ENCODE measurements around the gene RPS15.
"Not testable (repeated sequence)": the region's sequence is repeated elsewhere in the genome, so short reads cannot be mapped to it uniquely, and the experiment has no call there.

The RPS15 gene

DNA sequence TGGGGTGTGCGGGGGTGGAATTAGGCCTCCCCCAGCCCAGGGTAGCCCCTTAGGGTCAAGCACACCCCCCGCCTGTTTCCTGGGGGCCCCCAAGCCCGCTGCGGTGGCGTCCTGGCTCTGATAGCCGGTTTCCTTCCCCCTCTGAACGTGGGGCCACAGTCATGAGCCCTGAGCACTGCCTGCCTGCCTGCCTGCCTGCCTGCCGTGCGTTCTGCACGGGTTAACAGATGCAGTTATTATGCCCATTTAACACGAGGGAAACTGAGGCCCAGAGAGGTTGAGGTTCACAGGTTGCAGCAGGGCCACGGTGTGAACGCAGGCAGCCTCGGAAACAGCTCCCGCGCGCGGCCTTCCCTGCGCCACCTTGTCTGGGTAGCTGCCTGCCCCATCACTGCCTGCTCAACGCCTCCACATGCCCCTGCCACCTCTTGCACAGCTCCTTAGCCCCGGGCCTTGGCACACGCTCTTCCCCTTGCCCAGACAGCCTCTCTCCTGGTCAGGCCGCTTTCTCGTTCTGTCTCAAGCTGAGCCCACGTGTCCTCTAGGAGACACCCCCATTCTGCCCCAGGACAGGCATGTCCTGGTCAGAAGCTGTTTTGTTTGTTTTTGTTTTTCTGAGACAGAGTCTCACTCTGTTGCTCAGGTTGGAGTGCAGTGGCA is 35.7 kb upstream of the RPS15 start:
- no peak for DNase-seq (ENCODE audit: low read depth)

DNA sequence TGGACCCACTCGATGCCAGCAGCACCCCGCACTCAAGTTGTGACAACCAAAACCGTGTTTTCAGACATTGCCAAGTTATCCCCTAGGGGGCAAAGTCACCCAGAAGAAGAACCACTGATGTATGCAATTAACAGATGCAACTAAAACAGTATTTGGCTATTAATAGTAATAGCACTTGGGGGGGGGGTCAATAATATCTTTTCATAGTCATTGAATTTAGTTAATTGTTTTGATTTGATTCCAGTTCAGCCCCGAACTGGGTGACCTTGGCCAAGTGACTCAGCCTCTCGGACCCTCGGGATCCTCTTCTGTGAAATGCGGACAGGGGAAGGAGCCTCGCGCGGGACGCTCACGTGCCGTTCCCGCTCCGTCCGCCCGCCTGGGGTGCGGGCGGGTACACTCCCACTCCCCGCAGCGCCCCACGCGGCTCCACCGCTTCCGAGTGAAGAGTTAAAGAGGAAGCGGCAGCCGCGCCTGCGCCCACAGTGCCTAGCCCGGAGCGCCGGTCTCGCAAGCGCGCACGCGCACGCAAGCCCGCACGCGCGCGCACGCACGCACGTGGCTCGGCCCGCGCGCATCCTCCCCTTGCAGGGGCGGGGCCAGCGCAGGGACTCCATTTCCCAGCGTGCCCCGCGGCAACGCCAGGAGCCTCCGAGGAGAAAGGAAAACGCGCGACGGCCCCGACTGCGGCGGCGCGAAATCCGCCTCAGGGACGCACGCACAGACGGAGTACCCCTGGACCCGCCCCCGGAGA is 31.2 kb upstream of the RPS15 start:
- peak; percentile 100 for DNase-seq (ENCODE audit: low read depth)

DNA sequence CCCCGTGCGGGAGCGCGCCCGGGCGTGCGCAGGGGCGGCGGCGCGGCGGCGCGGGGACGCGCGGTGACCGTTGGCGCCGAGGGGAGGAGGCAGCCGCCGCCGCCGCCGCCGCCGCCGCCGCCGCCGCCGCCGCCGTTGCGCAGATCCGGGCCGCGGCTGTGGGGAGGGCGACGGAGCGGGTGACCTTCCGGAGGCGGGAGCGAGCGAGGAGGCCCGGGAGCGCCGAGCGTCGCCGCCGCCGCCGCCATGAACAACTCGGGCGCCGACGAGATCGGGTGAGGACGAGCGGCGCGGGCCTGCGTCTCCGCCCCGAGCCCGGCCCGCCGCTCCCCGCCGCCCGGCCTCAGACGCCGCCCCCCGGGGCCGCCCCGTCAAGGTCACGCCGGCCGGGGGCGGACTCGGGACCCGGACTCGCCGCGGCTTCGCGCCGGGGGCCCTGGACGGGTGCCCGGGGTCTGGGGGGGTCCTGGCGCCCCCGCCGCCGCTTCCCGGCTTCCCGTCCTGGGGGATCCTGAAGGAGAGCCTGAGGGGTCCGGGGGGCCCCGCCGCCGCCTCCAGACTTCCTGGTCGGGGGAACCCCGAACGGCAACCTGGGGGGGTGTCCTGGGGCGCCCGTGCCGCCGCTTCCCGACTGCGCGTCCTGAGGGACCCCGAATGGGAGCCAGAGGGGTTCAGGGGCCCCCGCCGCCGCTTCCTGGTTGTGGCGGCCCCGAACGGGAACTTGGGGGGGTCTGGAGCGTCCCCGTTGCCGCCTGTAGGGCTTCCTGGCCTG is 30.5 kb upstream of the RPS15 start, which contains the start of gene DAZAP1:
Gene DAZAP1 (plus strand): TSS at position 59 of the 772 bp plus-strand sequence. CDS start 188 bp downstream, at position 247.
- peak; percentile 32 for DNase-seq (ENCODE audit: low read depth)

DNA sequence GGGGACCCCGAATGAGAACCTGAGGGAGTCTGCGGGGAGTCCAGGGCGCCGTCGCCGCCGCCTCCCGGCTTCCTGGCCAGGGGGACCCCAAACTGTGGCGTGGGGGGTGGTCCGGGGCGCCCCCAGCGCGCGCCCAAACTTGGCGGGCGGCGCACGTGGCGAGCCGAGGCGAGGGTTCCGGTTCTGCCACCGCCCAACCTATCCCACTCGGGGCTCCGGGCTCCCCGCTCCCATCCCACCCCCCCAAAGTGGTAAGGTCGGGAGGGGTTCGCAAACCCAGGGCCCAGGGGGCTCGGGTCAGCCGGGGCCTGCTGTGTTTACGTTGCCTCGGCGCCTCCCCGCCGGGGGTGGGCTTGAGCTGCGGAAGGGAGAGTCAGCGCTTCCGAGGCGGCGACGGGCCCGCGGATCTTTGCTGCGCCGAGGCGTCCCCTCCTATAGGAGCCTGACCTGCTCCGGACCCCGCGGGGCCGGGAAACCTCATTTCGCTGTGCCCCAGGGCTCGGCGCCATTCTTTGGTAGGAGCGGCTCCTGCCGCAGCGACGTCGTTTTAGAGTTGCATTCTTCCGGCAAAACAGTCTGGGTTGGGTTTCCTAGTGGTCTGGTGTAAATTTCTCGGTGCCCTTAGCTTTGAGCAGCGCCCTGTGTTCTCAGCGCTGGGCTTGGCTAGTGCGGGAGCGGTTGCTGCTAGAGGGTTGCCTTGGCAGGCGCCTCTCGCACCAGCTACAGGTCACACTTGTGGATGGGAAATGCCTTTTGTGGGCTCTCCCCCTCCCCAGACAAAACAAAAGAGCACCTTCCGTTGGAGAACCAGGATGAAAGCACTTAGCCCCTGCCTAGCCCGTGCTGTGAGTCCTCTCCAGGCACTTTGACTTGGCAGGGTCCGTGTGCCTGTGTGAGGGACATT is 29.6 kb upstream of the RPS15 start:
- DNase-seq (ENCODE audit: low read depth): peak; percentile 50

DNA sequence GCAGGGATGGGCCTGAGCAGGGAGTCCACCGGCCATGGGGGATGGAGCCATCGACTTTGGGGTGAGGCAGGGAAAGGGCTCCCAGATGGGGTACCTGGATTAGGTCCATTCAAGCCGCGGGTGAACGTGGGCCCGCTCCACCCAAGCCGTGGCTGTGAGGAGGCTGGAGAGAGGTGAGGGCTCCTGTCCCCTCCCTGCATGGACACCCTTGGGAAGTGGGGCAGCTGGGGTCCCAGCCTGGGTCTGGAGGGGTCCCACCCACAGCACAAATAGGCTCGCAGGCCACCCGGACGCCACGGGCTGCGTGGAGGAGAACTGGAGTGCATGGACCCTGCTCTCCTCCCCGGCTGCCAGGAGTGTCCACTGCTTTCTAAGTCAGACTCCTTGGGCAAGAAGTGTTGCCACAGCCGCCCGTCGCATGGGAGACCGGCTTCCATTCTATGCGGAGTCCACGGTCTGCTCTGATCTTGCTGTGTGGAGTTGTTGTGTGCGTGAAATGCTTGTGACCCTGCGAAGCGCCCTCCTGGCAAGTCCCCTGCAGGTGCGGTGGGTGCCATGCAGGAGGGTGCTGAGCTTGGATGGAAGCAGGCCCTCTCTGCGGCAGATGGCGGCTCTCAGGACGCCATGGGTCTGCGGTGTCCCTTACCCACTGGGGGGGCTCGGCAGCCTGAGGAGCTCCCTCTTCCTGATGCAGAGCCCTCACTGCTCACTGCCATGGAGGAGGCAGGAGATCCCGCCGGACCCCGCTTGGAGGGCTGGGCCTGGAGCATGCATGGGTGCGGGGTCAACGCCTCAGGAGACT is 28.8 kb upstream of the RPS15 start:
- no peak for DNase-seq (ENCODE audit: low read depth)

DNA sequence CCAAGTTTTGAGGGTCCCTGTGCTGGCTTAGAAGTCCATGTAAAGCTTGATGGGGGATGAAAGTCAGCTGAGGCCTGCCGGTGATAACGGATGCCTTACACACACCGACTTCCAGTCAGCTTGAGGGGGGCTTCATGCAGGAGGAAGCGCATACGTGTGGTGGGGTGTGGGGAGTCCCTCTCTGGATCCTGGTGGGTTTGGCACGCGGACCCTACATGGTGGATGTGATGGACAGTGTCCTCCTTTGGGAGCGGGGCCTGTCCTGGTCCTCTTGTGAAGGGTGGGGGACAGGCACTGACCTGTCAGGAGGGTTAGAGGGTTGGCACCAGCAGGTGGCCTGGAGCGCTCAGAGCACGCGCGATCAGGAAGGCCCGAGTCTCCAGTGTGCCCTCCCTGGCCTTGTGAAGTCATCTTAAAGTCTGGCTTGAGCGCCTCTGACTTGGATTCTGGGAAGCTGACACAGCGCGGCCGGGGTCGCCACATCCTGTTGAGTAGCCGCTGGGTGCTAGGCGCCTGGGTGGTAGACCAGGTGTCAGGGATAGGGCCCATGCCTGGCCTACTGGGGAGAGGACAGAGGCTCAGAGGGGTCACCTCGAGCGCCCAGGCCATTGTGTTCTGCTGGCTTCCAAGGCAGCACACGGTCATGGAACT is 27.9 kb upstream of the RPS15 start:
- DNase-seq (ENCODE audit: low read depth): no peak

DNA sequence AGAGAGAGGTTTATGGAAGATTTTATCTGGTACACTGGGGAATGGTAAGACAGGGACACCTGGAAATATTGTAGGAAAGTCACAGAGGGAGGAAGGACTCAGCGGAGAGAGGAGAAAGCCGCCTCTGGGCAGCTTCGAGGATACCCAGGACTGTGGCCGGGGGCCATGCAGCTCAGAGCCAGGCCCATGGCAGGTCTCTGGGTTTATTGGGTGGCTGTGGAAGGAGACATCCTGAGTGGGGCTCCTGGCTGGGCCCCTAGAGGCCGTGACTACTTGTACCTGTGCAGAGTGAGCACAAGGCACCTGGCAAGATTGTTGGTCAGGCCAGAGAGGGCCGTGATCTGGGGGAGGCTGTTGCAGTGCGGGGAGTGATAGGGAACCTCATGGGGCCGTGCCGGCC is 27.4 kb upstream of the RPS15 start:
- no peak for DNase-seq (ENCODE audit: low read depth)

DNA sequence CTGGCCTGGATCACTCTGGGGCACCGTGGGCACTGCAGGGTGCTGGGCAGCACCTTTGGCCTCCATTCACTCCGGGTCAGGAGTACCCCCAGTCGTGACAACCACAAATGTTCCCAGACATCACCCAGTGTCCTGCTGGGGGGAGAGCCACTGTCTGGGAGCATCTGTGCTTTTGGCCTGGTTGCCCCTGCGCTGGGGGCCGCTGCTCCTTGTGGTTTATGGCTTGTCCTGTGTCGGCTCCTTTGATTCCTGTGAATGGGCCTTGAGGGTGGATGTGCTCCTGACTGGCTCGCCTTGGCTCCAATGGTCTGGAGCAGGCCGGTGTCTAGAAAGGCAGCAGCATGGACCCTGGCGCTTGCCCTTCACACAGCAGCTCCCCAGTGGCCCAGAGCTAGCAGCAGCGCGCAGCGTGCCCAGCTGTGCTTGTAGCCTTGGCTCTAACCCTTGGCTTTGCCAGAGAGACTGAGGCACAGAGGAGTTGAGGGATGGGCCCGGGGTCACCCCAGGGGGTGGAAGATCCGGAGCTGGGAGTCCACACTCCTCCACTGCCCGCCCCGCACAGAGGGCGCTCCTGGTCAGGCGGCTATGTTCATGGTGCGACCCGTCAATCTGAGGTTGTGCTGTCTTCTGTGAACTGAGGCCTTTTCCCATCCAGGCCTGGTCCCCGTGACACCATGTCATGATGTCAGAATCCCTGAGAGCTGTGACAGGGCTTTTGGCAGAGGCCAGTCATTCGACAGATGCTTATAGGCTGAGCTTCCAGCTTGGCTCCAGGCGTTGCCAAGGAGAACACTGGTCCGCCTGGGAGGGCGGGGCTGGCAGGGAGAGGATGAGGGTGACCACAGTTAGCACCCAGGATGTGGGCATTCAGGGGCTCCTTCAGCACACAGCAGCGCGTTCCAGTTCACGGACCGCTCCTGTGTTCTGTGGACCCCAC is 26.7 kb upstream of the RPS15 start:
- no peak for DNase-seq (ENCODE audit: low read depth)

DNA sequence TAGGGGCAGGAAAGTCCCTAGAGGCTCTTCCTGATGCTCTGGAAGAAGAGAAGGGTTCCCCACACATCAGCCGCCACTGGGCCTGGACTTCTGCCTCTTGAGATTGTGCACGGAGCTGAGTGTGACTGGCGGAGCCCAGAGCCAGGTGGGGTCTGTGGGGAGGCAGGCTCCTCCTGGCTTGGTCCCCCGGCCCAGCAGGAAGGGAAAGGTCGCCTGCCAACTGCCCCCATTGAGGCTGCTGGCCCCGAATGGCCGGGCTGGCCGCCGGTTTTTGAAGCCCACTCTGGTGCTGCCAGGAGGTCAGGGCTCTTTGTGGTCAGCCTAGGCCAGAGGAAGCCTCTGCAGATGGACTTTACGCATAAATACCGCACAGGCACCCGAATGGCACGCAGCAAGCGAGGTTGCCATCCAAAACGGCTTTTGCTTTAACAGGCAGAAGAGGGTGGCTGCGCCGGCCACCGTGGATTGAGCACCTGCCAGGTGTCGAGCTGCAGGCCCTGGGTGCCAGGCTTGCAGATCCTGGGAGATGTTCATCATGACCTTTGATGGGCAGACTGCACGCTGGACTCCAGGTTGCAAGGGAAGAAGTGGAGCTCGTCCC is 25.8 kb upstream of the RPS15 start:
- DNase-seq (ENCODE audit: low read depth): no peak

DNA sequence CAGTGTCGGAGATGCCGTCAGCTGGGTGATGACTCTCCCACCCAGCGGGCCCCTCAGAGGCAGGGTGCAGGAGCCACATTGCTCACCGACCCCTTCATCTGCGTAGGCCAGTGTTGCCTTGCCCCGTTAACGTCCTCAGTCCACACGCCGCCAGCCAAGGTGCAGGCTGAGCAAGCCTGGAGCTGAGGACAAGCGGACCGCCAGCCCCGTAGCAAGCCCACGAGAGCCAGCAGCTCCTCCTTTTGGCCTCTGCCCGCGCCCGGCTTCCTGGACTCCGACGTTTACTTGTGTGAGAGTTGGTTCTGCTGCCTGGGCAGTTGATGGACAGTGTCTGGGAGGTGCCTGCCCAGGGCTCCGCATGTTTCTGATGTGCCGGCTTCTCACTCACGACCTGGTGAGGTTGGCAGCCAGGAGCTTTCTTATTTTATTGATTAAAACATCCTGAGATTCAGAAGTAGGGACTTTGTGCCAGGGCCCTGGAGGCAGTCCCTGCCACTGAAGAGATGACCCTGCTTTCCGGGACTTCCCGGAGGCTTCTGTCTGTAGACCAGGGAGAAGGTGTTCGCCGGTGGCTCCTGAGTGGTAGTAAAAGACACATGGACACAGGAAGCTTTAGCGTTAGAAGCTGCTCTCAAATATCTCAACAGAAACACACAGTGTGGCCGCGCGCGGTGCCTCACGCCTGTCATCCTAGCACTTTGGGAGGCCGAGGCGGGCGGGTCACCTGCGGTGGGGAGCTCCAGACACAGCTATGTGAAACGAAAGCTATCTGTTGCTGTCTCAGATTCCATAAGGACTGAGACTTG is 25.0 kb upstream of the RPS15 start:
- no peak for DNase-seq (ENCODE audit: low read depth)

DNA sequence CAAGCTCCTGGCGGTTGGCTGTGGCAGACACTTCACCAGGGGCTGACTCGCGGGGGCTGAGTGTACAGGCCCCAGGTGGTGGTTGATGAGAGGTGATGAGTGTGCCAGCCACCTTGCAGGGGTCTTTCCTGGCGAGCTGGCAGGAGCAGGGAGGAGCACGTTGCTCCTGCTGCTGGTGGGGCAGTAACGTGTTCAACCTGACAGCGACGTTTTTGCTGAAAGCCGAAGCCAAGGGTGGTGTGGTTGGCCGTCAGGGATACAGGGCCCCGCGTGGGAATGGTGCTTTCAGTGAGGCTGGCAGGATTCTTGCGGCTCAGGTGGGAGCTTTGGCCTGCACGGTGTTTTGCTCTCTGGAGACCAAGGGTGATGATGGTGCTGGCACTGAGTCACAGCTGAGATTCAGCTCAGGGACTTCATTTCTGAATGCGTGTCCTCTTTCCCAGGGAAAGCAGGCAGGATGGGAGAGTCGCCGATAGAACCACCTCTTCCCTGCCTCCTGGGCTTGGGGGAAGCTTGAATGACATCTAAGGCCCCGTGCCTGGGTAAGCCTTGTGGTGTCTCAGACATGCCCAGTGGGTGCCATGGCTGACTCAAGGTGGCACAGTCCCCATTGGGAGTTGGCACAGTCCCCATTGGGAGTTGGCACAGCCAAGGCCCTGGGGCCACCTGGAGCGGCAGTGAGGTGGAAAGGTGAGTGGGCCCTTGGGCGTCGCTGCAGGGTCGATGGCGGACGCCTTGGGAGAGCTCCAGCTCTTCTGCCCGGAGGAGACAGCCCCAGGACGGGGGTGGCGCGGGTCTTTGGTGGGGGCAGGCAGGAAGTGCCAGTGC is 22.0 kb upstream of the RPS15 start:
- no peak for DNase-seq (ENCODE audit: low read depth)

DNA sequence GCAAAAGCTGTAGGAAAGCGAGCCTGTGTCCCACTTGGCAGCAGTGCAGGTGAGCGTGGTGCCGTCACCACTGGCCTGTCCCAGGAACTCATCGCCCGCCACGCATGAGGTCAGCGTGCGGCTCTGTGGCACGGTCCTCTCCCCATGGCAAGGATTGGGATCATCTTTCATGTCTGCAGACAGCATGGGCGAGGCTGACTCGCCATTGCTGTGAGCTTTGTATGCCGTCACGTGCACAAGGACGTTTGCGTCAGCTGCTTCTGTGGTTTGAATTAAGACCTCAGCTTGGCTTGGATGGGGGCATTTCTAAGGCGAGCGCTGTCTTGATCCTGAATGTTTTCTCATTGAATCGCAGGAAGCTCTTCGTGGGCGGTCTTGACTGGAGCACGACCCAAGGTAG is 21.1 kb upstream of the RPS15 start:
- no peak for DNase-seq (ENCODE audit: low read depth)

DNA sequence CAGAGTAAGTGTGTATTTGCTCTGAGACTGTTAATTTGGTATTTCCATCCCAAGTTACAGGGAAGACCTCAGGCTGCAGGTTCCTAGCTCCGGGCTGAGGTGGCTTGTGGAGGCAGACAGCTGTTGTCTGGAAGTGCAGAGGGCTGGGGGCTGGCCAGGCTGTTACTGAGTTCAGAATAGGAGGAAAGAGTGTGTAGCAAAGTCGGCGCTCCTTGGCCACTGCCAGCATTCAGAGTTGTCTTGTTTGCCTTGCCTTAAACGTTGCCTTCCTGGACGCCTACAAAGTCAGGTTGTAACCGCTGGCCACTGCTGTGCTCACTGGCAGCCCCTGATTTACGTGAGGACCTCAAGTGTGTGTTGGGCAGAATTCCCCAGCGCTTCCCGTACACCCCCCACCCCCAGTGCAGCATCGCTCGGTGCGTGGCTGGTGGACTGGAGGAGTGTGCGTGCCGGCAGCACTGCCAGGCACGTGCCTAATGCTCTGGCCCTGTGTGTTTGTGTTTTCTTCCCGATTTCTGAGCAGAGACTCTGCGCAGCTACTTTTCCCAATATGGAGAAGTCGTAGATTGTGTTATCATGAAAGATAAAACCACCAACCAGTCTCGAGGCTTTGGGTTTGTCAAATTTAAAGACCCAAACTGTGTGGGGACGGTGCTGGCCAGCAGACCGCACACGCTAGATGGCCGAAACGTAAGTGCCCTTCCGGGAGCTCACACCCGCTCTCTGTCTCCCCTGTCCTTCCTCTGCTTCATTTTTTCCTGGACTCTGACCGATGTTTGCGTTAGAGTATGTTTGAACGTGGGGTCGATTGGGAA is 20.3 kb upstream of the RPS15 start:
- no peak for DNase-seq (ENCODE audit: low read depth)

DNA sequence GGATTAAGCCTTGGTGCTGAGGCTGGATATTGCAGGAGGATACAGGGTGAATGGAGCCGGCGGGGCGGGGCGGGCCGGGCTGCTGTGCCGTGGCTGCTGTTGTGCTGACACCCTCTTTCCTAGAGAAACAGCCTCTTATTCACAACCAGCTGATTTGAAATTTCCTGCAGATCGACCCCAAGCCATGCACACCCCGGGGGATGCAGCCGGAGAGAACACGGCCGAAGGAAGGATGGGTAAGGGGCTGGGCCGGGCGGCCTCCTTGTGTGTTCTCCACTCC is 19.8 kb upstream of the RPS15 start:
- DNase-seq (ENCODE audit: low read depth): no peak

DNA sequence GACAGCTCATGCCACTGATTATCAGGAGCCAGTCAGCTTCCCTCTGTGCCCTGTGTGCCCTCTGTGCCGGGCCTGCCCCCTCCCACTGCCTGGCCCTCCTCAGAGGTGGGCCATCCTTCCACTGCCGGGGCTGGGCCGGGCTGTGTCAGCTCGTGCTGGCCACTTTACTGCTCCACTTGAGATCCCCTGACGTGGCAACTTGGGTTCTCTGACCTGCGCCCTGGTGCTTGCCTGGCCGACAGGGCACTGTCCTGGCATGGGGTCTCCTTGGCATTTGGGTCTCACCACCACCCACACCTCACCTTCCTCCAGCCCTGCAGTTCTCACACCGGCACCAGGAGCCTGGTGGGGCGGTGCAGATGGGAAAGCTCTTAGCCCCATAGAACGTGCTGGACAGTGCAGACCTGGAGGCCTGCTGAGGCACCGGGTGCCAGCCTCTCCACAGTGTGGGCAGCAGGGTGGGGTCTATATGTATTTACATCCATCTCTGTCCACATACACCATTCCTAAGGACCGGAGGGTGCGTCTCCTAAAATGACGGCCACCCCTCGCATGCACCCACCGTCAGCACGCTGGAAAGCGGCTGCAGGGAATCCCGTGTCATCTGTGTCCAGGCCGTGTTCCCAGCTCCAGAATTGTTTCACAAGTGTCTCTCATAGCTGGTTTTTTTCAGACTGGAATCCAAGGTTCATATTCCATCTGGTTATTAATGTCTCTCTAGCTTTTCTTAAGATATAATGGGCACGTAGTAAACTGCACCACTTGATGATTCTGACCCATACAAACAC is 19.1 kb upstream of the RPS15 start:
- no peak for DNase-seq (ENCODE audit: low read depth)

DNA sequence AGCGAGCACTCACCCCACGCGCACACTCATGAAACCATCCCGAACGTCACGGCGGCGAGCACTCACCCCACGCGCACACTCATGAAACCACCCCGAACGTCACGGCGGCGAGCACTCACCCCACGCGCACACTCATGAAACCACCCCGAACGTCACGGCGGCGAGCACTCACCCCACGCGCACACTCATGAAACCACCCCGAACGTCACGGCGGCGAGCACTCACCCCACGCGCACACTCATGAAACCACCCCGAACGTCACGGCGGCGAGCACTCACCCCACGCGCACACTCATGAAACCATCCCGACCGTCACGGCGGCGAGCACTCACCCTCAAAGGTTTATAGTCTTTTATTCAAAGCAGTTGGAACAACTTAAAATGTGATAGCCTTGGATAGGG is 18.1 kb upstream of the RPS15 start:
- DNase-seq (ENCODE audit: low read depth): not testable (repeated sequence)
